ENCODE measurements around the gene ZNF557.
"Not testable (repeated sequence)": the region's sequence is repeated elsewhere in the genome, so short reads cannot be mapped to it uniquely, and the experiment has no call there.

Gene ZNF557

GRCh38 chr19:7069042-7069903 lies at the start of gene ZNF557:
ZNF557 (plus strand) TSS chr19:7069703; CDS start chr19:7075075, 5,372 bp downstream.
- H3K4me1 Mint-ChIP-seq (ENCODE audit: low read depth): peaks cover 13% of the 10 kb centered on the region

GRCh38 chr19:7021331-7021730 lies 48.2 kb upstream of the ZNF557 start, which contains the start of gene MBD3L2B:
MBD3L2B (minus strand) TSS chr19:7021431; CDS start chr19:7021397, 34 bp downstream.
- not testable (repeated sequence) for H3K27ac Mint-ChIP-seq; H3K27me3 Mint-ChIP-seq (ENCODE audit: low read depth); H3K36me3 Mint-ChIP-seq (ENCODE audit: low read depth)

More at GRCh38 chr19:7069042-7069903, at the start of gene ZNF557:
- Mint-ChIP-seq H3K36me3 (ENCODE audit: low read depth) (peaks cover 23% of the 10 kb centered on the region), H3K4me3 (peak within 1 kb of the TSS; percentile 96), H3K27ac (peak within 1 kb of the TSS; percentile 94), H3K9me3 (peaks cover 7% of the 10 kb centered on the region), H3K27me3 (ENCODE audit: low read depth) (no peaks in the 10 kb centered on the region)

GRCh38 chr19:7028790-7029189 lies 40.7 kb upstream of the ZNF557 start:
- H3K36me3 Mint-ChIP-seq (ENCODE audit: low read depth); H3K4me1 Mint-ChIP-seq (ENCODE audit: low read depth); H3K9me3 Mint-ChIP-seq; H3K27ac Mint-ChIP-seq; H3K4me3 Mint-ChIP-seq; H3K27me3 Mint-ChIP-seq (ENCODE audit: low read depth): not testable (repeated sequence)

More at GRCh38 chr19:7021331-7021730, 48.2 kb upstream of the ZNF557 start, which contains the start of gene MBD3L2B:
- not testable (repeated sequence) for H3K4me3 Mint-ChIP-seq; H3K4me1 Mint-ChIP-seq (ENCODE audit: low read depth); H3K9me3 Mint-ChIP-seq

DNA sequence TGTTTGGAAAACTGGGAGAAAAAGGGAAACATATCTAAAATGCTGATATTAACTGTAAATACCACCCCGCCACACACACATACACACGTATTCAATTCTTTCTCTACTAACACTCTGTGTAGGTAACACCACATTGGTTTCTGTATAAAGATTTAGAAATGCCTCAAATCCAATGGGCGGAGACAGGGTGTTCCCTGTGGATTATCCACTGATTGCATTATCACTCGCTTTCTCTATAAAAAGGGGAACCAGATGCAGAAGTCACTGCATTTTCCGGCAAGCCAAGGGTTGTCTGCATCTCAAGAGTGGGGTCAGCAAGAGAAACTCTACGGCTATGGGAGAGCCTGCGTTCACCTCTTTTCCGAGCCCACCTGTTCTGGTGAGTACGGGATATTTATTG lies 39.2 kb upstream of the ZNF557 start, which contains the start of gene MBD3L5:
MBD3L5 (plus strand) TSS at position 301 of the 400 bp plus-strand sequence; CDS start at position 335, 34 bp downstream.
- not testable (repeated sequence) for H3K4me3 Mint-ChIP-seq; H3K27me3 Mint-ChIP-seq (ENCODE audit: low read depth); H3K9me3 Mint-ChIP-seq; H3K27ac Mint-ChIP-seq; H3K4me1 Mint-ChIP-seq (ENCODE audit: low read depth); H3K36me3 Mint-ChIP-seq (ENCODE audit: low read depth)

DNA sequence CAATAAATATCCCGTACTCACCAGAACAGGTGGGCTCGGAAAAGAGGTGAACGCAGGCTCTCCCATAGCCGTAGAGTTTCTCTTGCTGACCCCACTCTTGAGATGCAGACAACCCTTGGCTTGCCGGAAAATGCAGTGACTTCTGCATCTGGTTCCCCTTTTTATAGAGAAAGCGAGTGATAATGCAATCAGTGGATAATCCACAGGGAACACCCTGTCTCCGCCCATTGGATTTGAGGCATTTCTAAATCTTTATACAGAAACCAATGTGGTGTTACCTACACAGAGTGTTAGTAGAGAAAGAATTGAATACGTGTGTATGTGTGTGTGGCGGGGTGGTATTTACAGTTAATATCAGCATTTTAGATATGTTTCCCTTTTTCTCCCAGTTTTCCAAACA lies 29.4 kb upstream of the ZNF557 start, which contains the start of gene MBD3L4:
MBD3L4 (minus strand) TSS at position 101 of the 400 bp plus-strand sequence; CDS start at position 66, 35 bp downstream.
- H3K27ac Mint-ChIP-seq; H3K4me3 Mint-ChIP-seq; H3K9me3 Mint-ChIP-seq; H3K4me1 Mint-ChIP-seq (ENCODE audit: low read depth); H3K27me3 Mint-ChIP-seq (ENCODE audit: low read depth); H3K36me3 Mint-ChIP-seq (ENCODE audit: low read depth): not testable (repeated sequence)

GRCh38 chr19:7041563-7041962 lies 27.9 kb upstream of the ZNF557 start:
- H3K27me3 Mint-ChIP-seq (ENCODE audit: low read depth); H3K4me3 Mint-ChIP-seq: not testable (repeated sequence)

DNA sequence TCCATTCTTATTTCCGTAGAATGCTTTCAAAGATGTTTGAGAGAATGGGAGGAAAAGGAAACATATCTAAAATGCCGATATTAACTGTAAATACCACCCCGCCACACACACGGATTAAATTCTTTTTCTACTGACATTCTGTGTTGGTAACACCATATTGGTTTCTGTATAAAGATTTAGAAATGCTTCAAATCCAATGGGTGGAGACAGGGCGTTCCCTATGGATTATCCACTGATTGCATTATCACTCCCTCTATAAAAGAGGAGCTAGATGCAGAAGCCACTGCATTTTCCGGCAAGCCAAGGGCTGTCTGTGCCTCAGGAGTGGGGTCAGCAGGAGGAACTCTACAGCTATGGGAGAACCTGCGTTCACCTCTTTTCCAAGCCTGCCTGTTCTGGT lies 20.5 kb upstream of the ZNF557 start, which contains the start of gene MBD3L2:
MBD3L2 (plus strand) TSS at position 301 of the 400 bp plus-strand sequence; CDS start at position 354, 53 bp downstream.
- not testable (repeated sequence) for H3K36me3 Mint-ChIP-seq (ENCODE audit: low read depth); H3K4me1 Mint-ChIP-seq (ENCODE audit: low read depth); H3K27ac Mint-ChIP-seq; H3K27me3 Mint-ChIP-seq (ENCODE audit: low read depth); H3K4me3 Mint-ChIP-seq; H3K9me3 Mint-ChIP-seq

More at GRCh38 chr19:7041563-7041962, 27.9 kb upstream of the ZNF557 start:
- H3K4me1 Mint-ChIP-seq (ENCODE audit: low read depth); H3K27ac Mint-ChIP-seq; H3K9me3 Mint-ChIP-seq; H3K36me3 Mint-ChIP-seq (ENCODE audit: low read depth): not testable (repeated sequence)

- H3K27me3 Mint-ChIP-seq (ENCODE audit: low read depth); H3K4me1 Mint-ChIP-seq (ENCODE audit: low read depth); H3K9me3 Mint-ChIP-seq; H3K36me3 Mint-ChIP-seq (ENCODE audit: low read depth); H3K27ac Mint-ChIP-seq; H3K4me3 Mint-ChIP-seq: not testable (repeated sequence)
These were observed 18.1 kb upstream of the ZNF557 start for GRCh38 chr19:7051421-7051820.

GRCh38 chr19:7052896-7053295 lies 16.6 kb upstream of the ZNF557 start:
- H3K4me1 Mint-ChIP-seq (ENCODE audit: low read depth); H3K27me3 Mint-ChIP-seq (ENCODE audit: low read depth); H3K4me3 Mint-ChIP-seq; H3K9me3 Mint-ChIP-seq; H3K27ac Mint-ChIP-seq; H3K36me3 Mint-ChIP-seq (ENCODE audit: low read depth): not testable (repeated sequence)

GRCh38 chr19:7054635-7055368 lies 14.7 kb upstream of the ZNF557 start:
- H3K4me3 Mint-ChIP-seq; H3K36me3 Mint-ChIP-seq (ENCODE audit: low read depth); H3K4me1 Mint-ChIP-seq (ENCODE audit: low read depth); H3K27ac Mint-ChIP-seq; H3K9me3 Mint-ChIP-seq; H3K27me3 Mint-ChIP-seq (ENCODE audit: low read depth): not testable (repeated sequence)

- not testable (repeated sequence) for H3K36me3 Mint-ChIP-seq (ENCODE audit: low read depth); H3K4me1 Mint-ChIP-seq (ENCODE audit: low read depth); H3K9me3 Mint-ChIP-seq; H3K27me3 Mint-ChIP-seq (ENCODE audit: low read depth); H3K27ac Mint-ChIP-seq; H3K4me3 Mint-ChIP-seq
These were observed 13.8 kb upstream of the ZNF557 start for GRCh38 chr19:7055679-7056078.

DNA sequence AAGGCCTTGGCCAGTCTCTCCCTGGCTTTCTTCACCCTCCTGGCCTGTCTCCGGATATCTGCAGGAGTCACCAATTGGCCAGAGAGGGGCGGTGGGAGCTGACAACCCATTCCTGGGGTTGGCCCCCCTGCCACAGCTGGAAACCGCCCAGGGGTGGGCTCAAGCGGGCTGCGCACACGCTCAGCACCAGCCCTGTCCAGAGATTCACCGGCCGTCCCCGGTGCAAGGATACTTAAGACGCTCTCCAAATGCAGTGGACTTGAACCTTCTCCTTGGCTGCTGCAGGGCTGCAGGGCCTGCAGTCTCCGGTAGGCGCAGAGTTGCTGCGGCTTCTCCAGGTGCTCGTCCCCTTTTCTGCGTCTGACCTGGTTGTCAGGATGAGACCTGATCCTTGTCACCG lies 13.1 kb upstream of the ZNF557 start:
- H3K36me3 Mint-ChIP-seq (ENCODE audit: low read depth); H3K27ac Mint-ChIP-seq; H3K4me3 Mint-ChIP-seq: not testable (repeated sequence)

GRCh38 chr19:7058576-7058975 lies 10.9 kb upstream of the ZNF557 start, which contains the start of gene MBD3L3:
MBD3L3 (minus strand) TSS chr19:7058676; CDS start chr19:7058605, 71 bp downstream.
- H3K4me3 Mint-ChIP-seq; H3K27me3 Mint-ChIP-seq (ENCODE audit: low read depth); H3K36me3 Mint-ChIP-seq (ENCODE audit: low read depth); H3K27ac Mint-ChIP-seq; H3K4me1 Mint-ChIP-seq (ENCODE audit: low read depth); H3K9me3 Mint-ChIP-seq: not testable (repeated sequence)

More for the DNA sequence above, 13.1 kb upstream of the ZNF557 start:
- not testable (repeated sequence) for H3K4me1 Mint-ChIP-seq (ENCODE audit: low read depth); H3K27me3 Mint-ChIP-seq (ENCODE audit: low read depth); H3K9me3 Mint-ChIP-seq

DNA sequence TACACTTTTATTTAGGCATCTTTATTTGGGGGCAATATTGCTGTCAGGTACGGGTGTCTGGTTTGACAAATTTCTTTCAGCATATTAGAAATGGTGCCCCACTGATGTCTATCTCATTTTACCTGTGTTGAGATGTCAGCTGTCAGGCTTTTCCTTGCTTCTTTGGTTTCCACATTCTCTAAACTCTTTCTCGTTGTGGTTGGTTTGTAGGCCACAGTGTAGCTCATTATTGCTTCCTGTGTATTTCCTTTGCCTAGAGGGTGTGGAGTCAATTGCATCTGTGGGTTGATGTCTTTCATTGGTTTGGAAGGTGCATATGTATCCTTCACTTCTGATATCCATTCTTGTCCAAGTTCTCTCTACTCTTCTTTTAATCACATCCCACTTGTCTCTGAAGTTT lies 9.5 kb upstream of the ZNF557 start:
- not testable (repeated sequence) for H3K27ac Mint-ChIP-seq; H3K36me3 Mint-ChIP-seq (ENCODE audit: low read depth); H3K27me3 Mint-ChIP-seq (ENCODE audit: low read depth); H3K4me3 Mint-ChIP-seq; H3K4me1 Mint-ChIP-seq (ENCODE audit: low read depth); H3K9me3 Mint-ChIP-seq

DNA sequence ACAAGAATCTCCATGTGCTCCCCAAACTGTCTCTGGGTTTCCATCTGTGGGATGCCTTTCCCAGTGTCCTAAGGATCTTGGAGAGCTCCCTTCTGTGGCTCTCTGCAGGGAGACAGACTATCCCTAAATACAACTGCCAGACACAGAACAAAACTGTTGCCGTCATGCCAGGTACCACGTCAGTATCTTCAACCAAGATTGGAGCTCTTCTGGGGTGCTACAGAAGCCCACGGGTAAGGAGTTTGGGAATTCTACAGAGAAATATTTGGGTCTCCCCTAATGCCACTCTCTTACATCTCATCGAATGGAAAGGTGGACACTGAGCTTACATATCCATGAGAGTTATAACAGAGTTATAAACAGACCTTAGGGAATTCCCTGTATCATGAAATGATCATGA lies 6.2 kb upstream of the ZNF557 start:
- no peaks in the 10 kb centered on the region for H3K4me1 Mint-ChIP-seq (ENCODE audit: low read depth)
- H3K4me3 Mint-ChIP-seq: no peak overlapping the region
- no peaks in the 10 kb centered on the region for H3K36me3 Mint-ChIP-seq (ENCODE audit: low read depth)
- H3K27ac Mint-ChIP-seq: no peak overlapping the region
- no peaks in the 10 kb centered on the region for H3K9me3 Mint-ChIP-seq
- no peaks in the 10 kb centered on the region for H3K27me3 Mint-ChIP-seq (ENCODE audit: low read depth)
